Sigmoid colon (tissue), 7 donors: ENCODE results near the gene ZIC5. TPM values are rescaled to one million over a fixed set of nuclear protein-coding genes. Genes with fewer than 3 reads are reported as not detected.

ENCODE experiments used
- DNase-seq: peaks from one replicate; pipeline ENCODE4 v3.0.0-alpha.2; 2019
- H3K27ac ChIP-seq, 4 donors: fragments of 200-600 bp; sonication (generic); one replicate each; pipeline ENCODE4 v1.5.1; 2016 to 2019; ENCODE audit warnings: mild to moderate bottlenecking in 1 of 4
- H3K27me3 ChIP-seq, 3 donors: fragments of 200-600 bp; sonication (generic); one replicate each; pipeline ENCODE4 v1.5.1; 2019; ENCODE audit warnings: mild to moderate bottlenecking in 1 of 3
- H3K36me3 ChIP-seq, 4 donors: fragments of 200-600 bp; sonication (generic); one replicate each; pipeline ENCODE4 v1.5.1; 2016 to 2019
- H3K4me1 ChIP-seq, 4 donors: fragments of 200-600 bp; sonication (generic); one replicate each; pipeline ENCODE4 v1.5.1; 2017 to 2019
- H3K4me3 ChIP-seq, 4 donors: fragments of 200-600 bp; sonication (generic); one replicate each; pipeline ENCODE4 v1.5.1; 2017 to 2019; ENCODE audit warnings: mild to moderate bottlenecking in 2 of 4, moderate library complexity in 1 of 4
- H3K9me3 ChIP-seq, 4 donors: fragments of 200-600 bp in 3 of 4; sonication (generic) in 3 of 4; one replicate each; pipeline versions ENCODE4 v1.5.1 to v1.6.1; 2013 to 2019
- EP300 ChIP-seq, 4 donors: sonication (generic); formaldehyde crosslinking; IDR thresholded peaks; one replicate each; pipeline ENCODE4 v1.6.1; 2017; ENCODE audit warnings: antibody characterized with exemption in 4 of 4
- POLR2A ChIP-seq, 2 donors: fragments of 450-650 bp; IDR thresholded peaks; one replicate each; pipeline ENCODE4 v1.6.1; 2016; ENCODE audit warnings: antibody characterized with exemption in 2 of 2, mild to moderate bottlenecking in 2 of 2, moderate library complexity in 2 of 2
- POLR2AphosphoS5 ChIP-seq, 4 donors: sonication (generic); formaldehyde crosslinking; IDR thresholded peaks; one replicate each; pipeline ENCODE4 v1.6.1; 2017; ENCODE audit warnings: antibody characterized with exemption in 4 of 4
- WGBS, 2 donors: extraction: QIAGEN DNeasy Blood & Tissue Kit; methylation state at CpG; one replicate each; pipeline ENCODE4 v1.1.7; 2013; 5-methylcytosine and 5-hydroxymethylcytosine counted together
- intact Hi-C: fragments of 100-400 bp; cut with DNase I; formaldehyde crosslinking; loops from one replicate; pipeline ENCODE4 v1.15.1; 2023
- polyA plus RNA-seq, 3 donors: library from polyadenylated mRNA; stranded (reverse); fragments of 200-250 nt; gene quantifications; one replicate each; pipeline ENCODE4 v1.2.3, GENCODE V29; 2013
- total RNA-seq, 4 donors: library from RNA; depleted of rRNA; stranded (reverse); fragments of >200 nt; gene quantifications; one replicate each; pipeline ENCODE4 v1.1.0, GENCODE V29; 2016
- TF ChIP-seq, protein P1 (sequence below), 4 experiments: fragments of 450-650 bp in 3 of 4; fragments of 200-600 bp in 1 of 4; IDR thresholded peaks; one replicate each; pipeline ENCODE4 v1.5.1; 2016 to 2019; ENCODE audit warnings: antibody characterized with exemption in 4 of 4, mild to moderate bottlenecking in 3 of 4, moderate library complexity in 2 of 4
- donor health status: healthy with polysubstance abuse.
- donor health status: Bipolar disorder and iron deficiency.
- donor health status: healthy.

The ZIC5 gene
- total and polyA plus RNA-seq, 7 donors, result not detected

DNA sequence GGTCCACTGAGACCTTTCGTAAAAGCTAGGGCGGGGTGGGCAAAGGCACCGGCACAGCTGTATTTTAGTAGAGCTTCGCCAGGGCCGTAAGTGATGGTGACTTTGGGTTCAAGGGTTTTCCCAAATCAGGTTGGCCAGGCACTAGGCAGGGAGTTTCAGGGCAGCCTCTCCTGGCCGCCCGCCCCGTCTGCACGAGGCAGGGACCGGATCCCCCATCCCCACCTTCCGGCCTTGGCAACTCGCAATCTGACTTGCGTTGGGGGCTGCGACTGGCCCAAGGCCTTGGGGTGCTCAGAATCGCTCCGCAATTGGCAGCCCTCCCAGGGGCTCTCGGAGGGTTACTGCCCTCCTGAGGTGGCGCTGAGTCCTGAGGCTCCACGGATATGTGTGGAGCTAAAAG is 4.1 kb upstream of the ZIC5 start:
- TF ChIP-seq EP300 (IDR thresholded peaks at IDR 0.05) (no peak), POLR2AphosphoS5 (IDR thresholded peaks at IDR 0.05) (no peak), POLR2A (IDR thresholded peaks at IDR 0.05) (no peak)
- TF ChIP-seq, protein P1, sequence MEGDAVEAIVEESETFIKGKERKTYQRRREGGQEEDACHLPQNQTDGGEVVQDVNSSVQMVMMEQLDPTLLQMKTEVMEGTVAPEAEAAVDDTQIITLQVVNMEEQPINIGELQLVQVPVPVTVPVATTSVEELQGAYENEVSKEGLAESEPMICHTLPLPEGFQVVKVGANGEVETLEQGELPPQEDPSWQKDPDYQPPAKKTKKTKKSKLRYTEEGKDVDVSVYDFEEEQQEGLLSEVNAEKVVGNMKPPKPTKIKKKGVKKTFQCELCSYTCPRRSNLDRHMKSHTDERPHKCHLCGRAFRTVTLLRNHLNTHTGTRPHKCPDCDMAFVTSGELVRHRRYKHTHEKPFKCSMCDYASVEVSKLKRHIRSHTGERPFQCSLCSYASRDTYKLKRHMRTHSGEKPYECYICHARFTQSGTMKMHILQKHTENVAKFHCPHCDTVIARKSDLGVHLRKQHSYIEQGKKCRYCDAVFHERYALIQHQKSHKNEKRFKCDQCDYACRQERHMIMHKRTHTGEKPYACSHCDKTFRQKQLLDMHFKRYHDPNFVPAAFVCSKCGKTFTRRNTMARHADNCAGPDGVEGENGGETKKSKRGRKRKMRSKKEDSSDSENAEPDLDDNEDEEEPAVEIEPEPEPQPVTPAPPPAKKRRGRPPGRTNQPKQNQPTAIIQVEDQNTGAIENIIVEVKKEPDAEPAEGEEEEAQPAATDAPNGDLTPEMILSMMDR (IDR thresholded peaks at IDR 0.05), result no peak
- Histone ChIP-seq H3K4me1 (peaks cover 0 to 36% (median 31%) of the 10 kb centered on the region in 4 donors), H3K36me3 (no peaks in the 10 kb centered on the region), H3K27ac (no peak overlapping the region), H3K4me3 (no peak overlapping the region), H3K9me3 (peaks cover 0 to 2% (median 0%) of the 10 kb centered on the region in 4 donors), H3K27me3 (peaks cover 90 to 100% (median 100%) of the 10 kb centered on the region in 3 donors)
- 16 to 18% methylated on average over 19 of the region's 19 CpGs for WGBS, 2 donors
- DNase-seq, result no peak
- intact Hi-C loops, result no loop called here

- TF ChIP-seq POLR2A (IDR thresholded peaks at IDR 0.05), result no peak
- TF ChIP-seq, protein P1 (IDR thresholded peaks at IDR 0.05), result no peak
- no peak for TF ChIP-seq POLR2AphosphoS5 (IDR thresholded peaks at IDR 0.05)
- TF ChIP-seq EP300 (IDR thresholded peaks at IDR 0.05), result no peak
- Histone ChIP-seq H3K4me1 (peaks cover 0 to 36% (median 27%) of the 10 kb centered on the region in 4 donors), H3K4me3 (no peak overlapping the region), H3K36me3 (no peaks in the 10 kb centered on the region), H3K27ac (no peak overlapping the region), H3K9me3 (peaks cover 0 to 2% (median 0%) of the 10 kb centered on the region in 4 donors), H3K27me3 (peaks cover 86 to 99% (median 97%) of the 10 kb centered on the region in 3 donors)
- WGBS, 2 donors, result 6 to 8% methylated on average over 34 of the region's 34 CpGs
- intact Hi-C loops, result no loop called here
- no peak for DNase-seq
Measured at GRCh38 chr13:99974939-99975561, 3.5 kb upstream of the ZIC5 start.

- DNase-seq, result no peak
- 13% methylated on average over 18 of the region's 18 CpGs for WGBS, 2 donors
- Histone ChIP-seq H3K27me3 (peaks cover 84 to 99% (median 97%) of the 10 kb centered on the region in 3 donors), H3K36me3 (no peaks in the 10 kb centered on the region), H3K4me1 (peaks cover 0 to 36% (median 27%) of the 10 kb centered on the region in 4 donors), H3K27ac (no peak overlapping the region), H3K4me3 (no peak overlapping the region), H3K9me3 (peaks cover 0 to 2% (median 0%) of the 10 kb centered on the region in 4 donors)
- intact Hi-C loops, result no loop called here
- no peak for TF ChIP-seq POLR2AphosphoS5 (IDR thresholded peaks at IDR 0.05)
- no peak for TF ChIP-seq EP300 (IDR thresholded peaks at IDR 0.05)
- TF ChIP-seq, protein P1 (IDR thresholded peaks at IDR 0.05), result no peak
- no peak for TF ChIP-seq POLR2A (IDR thresholded peaks at IDR 0.05)
Measured at GRCh38 chr13:99974296-99974938, 2.9 kb upstream of the ZIC5 start.

GRCh38 chr13:99973808-99974185 is 2.2 kb upstream of the ZIC5 start:
- no peak for TF ChIP-seq POLR2A (IDR thresholded peaks at IDR 0.05)
- TF ChIP-seq EP300 (IDR thresholded peaks at IDR 0.05), result no peak
- TF ChIP-seq, protein P1 (IDR thresholded peaks at IDR 0.05), result no peak
- no peak for TF ChIP-seq POLR2AphosphoS5 (IDR thresholded peaks at IDR 0.05)
- intact Hi-C loops, result no loop called here
- Histone ChIP-seq H3K9me3 (peaks cover 0 to 2% (median 0%) of the 10 kb centered on the region in 4 donors), H3K27me3 (peaks cover 84 to 99% (median 97%) of the 10 kb centered on the region in 3 donors), H3K4me1 (peaks cover 0 to 37% (median 28%) of the 10 kb centered on the region in 4 donors), H3K4me3 (no peak overlapping the region), H3K27ac (no peak overlapping the region), H3K36me3 (no peaks in the 10 kb centered on the region)
- 13 to 15% methylated on average over 6 of the region's 6 CpGs for WGBS, 2 donors
- no peak for DNase-seq
